Cardiac muscle cell (in vitro differentiated cells and primary cell): ENCODE data around the gene TAF4B. TPM values are rescaled to one million over a fixed set of nuclear protein-coding genes. Genes with fewer than 3 reads are reported as not detected.

ENCODE experiments used
- DNase-seq, 2 donors: peaks; one replicate each; pipeline versions ENCODE4 v3.0.0 to v3.0.0-alpha.2; 2010 to 2017; ENCODE audit warnings: low read depth in 1 of 2, low spot score in 1 of 2
- H3K27ac ChIP-seq: fragments of 200-600 bp; sonication (generic); 2 replicates; pipeline ENCODE4 v1.5.1; 2016
- H3K27me3 ChIP-seq: fragments of 200-600 bp; sonication (generic); 2 replicates; pipeline ENCODE4 v1.6.0; 2016; ENCODE audit warnings: control low read depth
- H3K36me3 ChIP-seq: fragments of 200-600 bp; sonication (generic); 2 replicates; pipeline ENCODE4 v1.5.1; 2016; ENCODE audit warnings: control low read depth
- H3K4me1 ChIP-seq: fragments of 200-600 bp; sonication (generic); 2 replicates; pipeline ENCODE4 v1.8.1; 2017; ENCODE audit warnings: low read depth, mild to moderate bottlenecking, mixed run types
- H3K4me3 ChIP-seq: fragments of 200-600 bp; sonication (generic); 2 replicates; pipeline ENCODE4 v1.5.1; 2016; ENCODE audit warnings: mild to moderate bottlenecking
- H3K9me3 ChIP-seq: fragments of 200-600 bp; sonication (generic); 2 replicates; pipeline ENCODE4 v1.5.1; 2017; ENCODE audit warnings: low read depth, mild to moderate bottlenecking, control low read depth
- polyA plus RNA-seq: library from polyadenylated mRNA; unstranded; fragments of >200 nt; fragmentation: Nextera tagmentation; extraction: Ambion mirVana; gene quantifications from 2 replicates; pipeline ENCODE4 v1.2.1, GENCODE V29; 2016
- total RNA-seq: library from RNA; depleted of rRNA; stranded (reverse); fragments of >200 nt; gene quantifications from 2 replicates; pipeline ENCODE4 v1.2.3, GENCODE V29; 2016
- TF ChIP-seq, protein P1 (sequence below): IDR thresholded peaks from 2 replicates; pipeline ENCODE4 v1.5.1; 2012; ENCODE audit warnings: low read depth, mild to moderate bottlenecking, low read length

The TAF4B gene
- total and polyA plus RNA-seq, 2 experiments from 2014 or later: 1.5 to 8.2 TPM

DNA sequence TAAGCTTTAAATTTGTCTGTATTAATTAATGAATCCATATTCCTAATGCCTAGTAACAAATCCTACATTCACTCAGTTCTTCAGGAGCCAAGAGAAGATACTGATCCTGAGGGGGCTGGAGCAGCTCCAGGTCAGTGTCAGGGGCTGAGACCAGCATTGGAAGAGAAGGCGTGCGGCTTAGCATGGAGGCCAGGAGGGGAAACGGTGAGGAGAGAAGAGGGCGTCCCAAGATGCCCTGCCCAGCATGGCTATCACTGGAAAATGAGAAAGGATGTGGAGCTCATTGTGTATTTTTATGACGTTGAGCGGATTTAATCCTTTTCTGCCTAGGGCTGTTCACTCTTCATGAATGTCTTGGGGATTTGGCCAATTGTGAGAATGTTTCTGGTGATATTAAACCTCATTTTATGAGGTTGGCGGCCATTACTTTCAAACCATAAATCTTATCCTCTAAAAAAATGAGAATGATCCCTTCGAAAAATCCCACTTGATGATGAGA is 190.5 kb downstream of the TAF4B start:
- DNase-seq: no peak
- Histone ChIP-seq H3K4me3 (no peak overlapping the region), H3K27ac (no peak overlapping the region), H3K27me3 (no peaks in the 10 kb centered on the region), H3K4me1 (no peaks in the 10 kb centered on the region), H3K36me3 (no peaks in the 10 kb centered on the region), H3K9me3 (no peaks in the 10 kb centered on the region)
- TF ChIP-seq, protein P1, sequence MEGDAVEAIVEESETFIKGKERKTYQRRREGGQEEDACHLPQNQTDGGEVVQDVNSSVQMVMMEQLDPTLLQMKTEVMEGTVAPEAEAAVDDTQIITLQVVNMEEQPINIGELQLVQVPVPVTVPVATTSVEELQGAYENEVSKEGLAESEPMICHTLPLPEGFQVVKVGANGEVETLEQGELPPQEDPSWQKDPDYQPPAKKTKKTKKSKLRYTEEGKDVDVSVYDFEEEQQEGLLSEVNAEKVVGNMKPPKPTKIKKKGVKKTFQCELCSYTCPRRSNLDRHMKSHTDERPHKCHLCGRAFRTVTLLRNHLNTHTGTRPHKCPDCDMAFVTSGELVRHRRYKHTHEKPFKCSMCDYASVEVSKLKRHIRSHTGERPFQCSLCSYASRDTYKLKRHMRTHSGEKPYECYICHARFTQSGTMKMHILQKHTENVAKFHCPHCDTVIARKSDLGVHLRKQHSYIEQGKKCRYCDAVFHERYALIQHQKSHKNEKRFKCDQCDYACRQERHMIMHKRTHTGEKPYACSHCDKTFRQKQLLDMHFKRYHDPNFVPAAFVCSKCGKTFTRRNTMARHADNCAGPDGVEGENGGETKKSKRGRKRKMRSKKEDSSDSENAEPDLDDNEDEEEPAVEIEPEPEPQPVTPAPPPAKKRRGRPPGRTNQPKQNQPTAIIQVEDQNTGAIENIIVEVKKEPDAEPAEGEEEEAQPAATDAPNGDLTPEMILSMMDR: no peak

DNA sequence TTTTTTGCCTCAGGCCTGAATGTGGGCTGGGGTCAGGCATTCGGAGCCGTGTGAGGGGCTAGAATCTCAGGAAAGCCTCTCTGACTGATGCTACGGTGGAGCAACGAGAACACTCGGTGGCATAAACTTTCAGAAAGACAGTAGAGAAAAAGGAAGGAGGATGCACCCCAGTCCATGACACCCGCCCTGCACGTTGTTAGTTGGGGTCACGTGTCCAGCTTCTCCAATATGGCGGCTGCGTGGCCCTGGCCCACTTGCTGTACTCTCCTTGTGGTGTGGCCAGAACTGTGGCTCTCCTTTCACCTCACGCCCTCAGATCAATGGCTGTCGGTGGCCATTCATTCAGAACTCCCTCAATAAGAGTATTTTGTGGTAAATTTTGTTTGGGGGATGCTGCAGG is 190.9 kb downstream of the TAF4B start:
- DNase-seq: no peak
- H3K27me3 ChIP-seq: no peaks in the 10 kb centered on the region

DNA sequence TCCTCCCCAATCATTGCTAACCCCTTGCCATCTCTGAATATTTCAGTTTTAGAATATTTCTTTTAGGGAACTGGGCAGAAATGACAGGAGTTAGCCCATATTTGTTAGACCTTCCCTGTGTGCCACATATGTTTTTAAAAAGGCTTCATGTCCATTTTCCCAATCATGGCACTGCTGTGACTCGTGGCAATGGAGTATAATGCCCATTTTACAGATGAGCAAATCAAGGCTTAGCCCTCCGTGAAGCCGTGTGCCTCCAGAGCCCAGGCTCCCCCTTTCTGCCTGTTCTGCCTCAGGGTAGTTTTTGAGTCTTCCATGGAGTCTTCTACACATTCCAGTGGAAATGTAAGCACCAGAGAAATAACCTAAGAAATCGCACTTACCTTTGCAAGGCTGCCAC is 192.0 kb downstream of the TAF4B start:
- no peak overlapping the region for H3K4me3 ChIP-seq
- TF ChIP-seq, protein P1: no peak
- H3K4me1 ChIP-seq: peaks cover 4% of the 10 kb centered on the region
- no peak for DNase-seq
- H3K36me3 ChIP-seq: no peaks in the 10 kb centered on the region
- H3K27ac ChIP-seq: no peak overlapping the region
- H3K27me3 ChIP-seq: no peaks in the 10 kb centered on the region
- H3K9me3 ChIP-seq: no peaks in the 10 kb centered on the region

More for the DNA sequence above, 190.9 kb downstream of the TAF4B start:
- TF ChIP-seq, protein P1: no peak
- Histone ChIP-seq H3K36me3 (no peaks in the 10 kb centered on the region), H3K4me1 (no peaks in the 10 kb centered on the region), H3K9me3 (no peaks in the 10 kb centered on the region), H3K27ac (no peak overlapping the region), H3K4me3 (no peak overlapping the region)

DNA sequence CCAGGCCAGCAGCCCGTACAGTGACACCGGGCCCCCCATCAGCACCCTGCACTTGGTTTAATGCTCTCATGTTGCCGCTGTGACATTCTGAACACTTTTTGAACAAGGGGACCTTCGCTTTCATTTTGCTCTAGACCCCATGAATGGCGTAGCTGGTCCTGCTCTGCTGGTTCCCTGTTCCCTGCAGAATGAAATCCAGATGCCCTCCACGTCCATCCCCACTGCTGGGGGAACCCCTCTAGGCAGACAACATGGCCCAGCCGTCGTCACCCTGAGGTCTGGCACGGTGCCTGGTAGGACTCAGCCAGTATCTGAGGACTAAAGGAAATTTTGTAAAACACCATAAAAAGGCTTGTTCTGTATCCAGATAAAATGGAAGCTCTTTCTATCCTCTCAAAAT is 193.5 kb downstream of the TAF4B start:
- peak in 1 of 2 donors; percentile 52 for DNase-seq
- H3K9me3 ChIP-seq: no peaks in the 10 kb centered on the region
- peaks cover 4% of the 10 kb centered on the region for H3K4me1 ChIP-seq
- H3K4me3 ChIP-seq: no peak overlapping the region
- H3K27me3 ChIP-seq: no peaks in the 10 kb centered on the region
- H3K36me3 ChIP-seq: no peaks in the 10 kb centered on the region
- TF ChIP-seq, protein P1: no peak
- H3K27ac ChIP-seq: no peak overlapping the region

DNA sequence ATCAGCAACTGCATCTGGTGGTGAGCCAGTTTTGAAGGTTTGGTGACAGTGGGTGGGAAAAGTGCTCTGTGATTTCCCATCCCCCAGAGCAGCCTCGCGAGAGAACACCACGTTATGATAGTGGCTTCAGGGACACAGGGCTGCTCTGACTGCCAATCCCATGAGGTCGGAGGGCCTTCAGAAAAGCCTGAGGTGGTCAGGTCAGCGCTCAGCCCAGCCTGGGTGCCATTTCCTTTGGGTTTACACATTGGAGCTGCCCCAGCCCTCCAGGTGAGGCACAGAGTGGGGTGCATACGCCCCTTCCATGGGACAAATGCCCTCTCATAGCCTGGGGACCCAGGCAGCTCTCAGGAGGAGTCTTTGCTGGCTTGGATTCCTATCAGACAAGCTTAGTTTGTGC is 195.3 kb downstream of the TAF4B start:
- Histone ChIP-seq H3K27me3 (no peaks in the 10 kb centered on the region), H3K4me3 (no peak overlapping the region), H3K4me1 (peaks cover 4% of the 10 kb centered on the region), H3K9me3 (no peaks in the 10 kb centered on the region), H3K36me3 (no peaks in the 10 kb centered on the region), H3K27ac (no peak overlapping the region)
- DNase-seq: no peak
- TF ChIP-seq, protein P1: no peak

DNA sequence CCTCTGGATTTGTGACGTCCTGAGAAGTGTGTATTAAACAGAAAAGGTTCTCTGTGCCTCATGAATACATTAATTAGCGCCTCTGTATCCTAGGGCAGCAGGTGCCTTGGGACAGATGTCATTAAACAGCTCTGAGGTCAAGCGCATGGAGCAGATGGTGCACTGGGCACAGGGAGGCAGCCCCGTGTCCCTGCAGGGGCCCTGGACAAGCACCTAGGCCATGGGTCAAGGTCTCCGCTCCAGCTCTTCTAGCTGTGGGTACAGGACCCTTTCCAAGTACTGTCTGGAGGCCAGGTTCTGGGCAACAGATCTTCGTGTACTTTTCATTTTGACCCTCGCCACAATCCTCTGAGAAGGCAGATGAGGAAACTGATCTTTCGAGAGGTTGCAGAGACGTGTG is 195.7 kb downstream of the TAF4B start:
- no peaks in the 10 kb centered on the region for H3K9me3 ChIP-seq
- H3K27me3 ChIP-seq: no peaks in the 10 kb centered on the region
- no peak overlapping the region for H3K4me3 ChIP-seq
- no peaks in the 10 kb centered on the region for H3K36me3 ChIP-seq
- DNase-seq: no peak
- peaks cover 4% of the 10 kb centered on the region for H3K4me1 ChIP-seq
- no peak overlapping the region for H3K27ac ChIP-seq
- TF ChIP-seq, protein P1: no peak
